HEK293 (cell line): ENCODE results near the gene TCERG1L.

Experiments
- CTCF ChIA-PET: fragments of 350-600 bp; formaldehyde crosslinking; extraction: SDS; loops from one replicate; lab custom pipeline; 2021; ENCODE audit warnings: antibody characterized with exemption; lab: Yijun Ruan, JAX
- POLR2A ChIA-PET: fragments of 300-600 bp; formaldehyde crosslinking; extraction: SDS; loops from one replicate; lab custom pipeline; 2020; ENCODE audit warnings: antibody characterized with exemption, inconsistent platforms; lab: Yijun Ruan, JAX
- H3K27ac ChIP-seq: fragments of 200-500 bp; sonication (Bioruptor generic); 2 replicates; pipeline ENCODE4 v1.5.1; 2014; ENCODE audit warnings: low read depth, low read length, control low read depth, inconsistent platforms; ENCODE audit errors: extremely low read depth
- H3K36me3 ChIP-seq, 2 experiments: fragments of 200-500 bp in 1 of 2; sonication (Bioruptor generic) in 1 of 2; 1 replicate in 1 of 2; 2 replicates in 1 of 2; pipeline ENCODE4 v1.5.1; 2014 to 2017; ENCODE audit warnings: inconsistent platforms in 2 of 2, low read length in 2 of 2; ENCODE audit not compliant: control insufficient read depth in 2 of 2, insufficient read depth in 1 of 2
- H3K4me1 ChIP-seq: fragments of 200-500 bp; sonication (Bioruptor generic); 2 replicates; pipeline ENCODE4 v1.5.1; 2014; ENCODE audit warnings: mild to moderate bottlenecking, low read length, inconsistent platforms; ENCODE audit not compliant: control insufficient read depth, insufficient read depth
- H3K4me3 ChIP-seq: 2 replicates; pipeline ENCODE4 v1.5.1; 2011; ENCODE audit warnings: low read depth, mild to moderate bottlenecking, control low read depth, low read length, moderate library complexity
- H3K9me3 ChIP-seq: fragments of 200-500 bp; sonication (Bioruptor generic); 2 replicates; pipeline ENCODE4 v1.5.1; 2014; ENCODE audit warnings: low read depth, low read length, inconsistent platforms; ENCODE audit not compliant: control insufficient read depth, insufficient read depth
- BCL11A ChIP-seq: fragments of 450-650 bp; formaldehyde crosslinking; IDR thresholded peaks from 2 replicates; pipeline ENCODE4 v1.5.1; 2016; ENCODE audit warnings: low read depth, missing biosample characterization, missing genetic modification characterization
- KLF1 ChIP-seq: fragments of 450-650 bp; formaldehyde crosslinking; IDR thresholded peaks from 2 replicates; pipeline ENCODE4 v1.5.1; 2016; ENCODE audit warnings: missing biosample characterization, missing genetic modification characterization
- KLF7 ChIP-seq: fragments of 450-650 bp; formaldehyde crosslinking; IDR thresholded peaks from 2 replicates; pipeline ENCODE4 v1.5.1; 2016; ENCODE audit warnings: missing biosample characterization, missing genetic modification characterization, borderline replicate concordance
- PATZ1 ChIP-seq: fragments of 450-650 bp; formaldehyde crosslinking; IDR thresholded peaks from 2 replicates; pipeline ENCODE4 v1.5.1; 2016; ENCODE audit warnings: missing biosample characterization, missing genetic modification characterization
- PRDM1 ChIP-seq: fragments of 450-650 bp; formaldehyde crosslinking; IDR thresholded peaks from 2 replicates; pipeline ENCODE4; 2016; ENCODE audit warnings: missing biosample characterization, missing genetic modification characterization
- SCRT2 ChIP-seq: fragments of 450-650 bp; formaldehyde crosslinking; IDR thresholded peaks from 2 replicates; pipeline ENCODE4 v1.5.1; 2016; ENCODE audit warnings: missing biosample characterization, missing genetic modification characterization
- SP2 ChIP-seq: fragments of 450-650 bp; formaldehyde crosslinking; IDR thresholded peaks from 2 replicates; pipeline ENCODE4 v1.5.1; 2016; ENCODE audit warnings: missing biosample characterization, missing genetic modification characterization
- SP3 ChIP-seq: fragments of 450-650 bp; formaldehyde crosslinking; IDR thresholded peaks from 2 replicates; pipeline ENCODE4 v1.5.1; 2016; ENCODE audit warnings: missing biosample characterization, missing genetic modification characterization
- ZBTB1 ChIP-seq: fragments of 450-650 bp; formaldehyde crosslinking; IDR thresholded peaks from 2 replicates; pipeline ENCODE4 v1.5.1; 2016; ENCODE audit warnings: missing biosample characterization, missing genetic modification characterization
- ZBTB17 ChIP-seq: fragments of 450-650 bp; formaldehyde crosslinking; IDR thresholded peaks from 2 replicates; pipeline ENCODE4 v1.5.1; 2016; ENCODE audit warnings: missing biosample characterization, missing genetic modification characterization
- ZBTB8A ChIP-seq: fragments of 450-650 bp; formaldehyde crosslinking; IDR thresholded peaks from 2 replicates; pipeline ENCODE4 v1.5.1; 2016; ENCODE audit warnings: missing biosample characterization, missing genetic modification characterization
- ZEB2 ChIP-seq: fragments of 450-650 bp; formaldehyde crosslinking; IDR thresholded peaks from 2 replicates; pipeline ENCODE4 v1.5.1; 2016; ENCODE audit warnings: missing biosample characterization, missing genetic modification characterization
- ZFP3 ChIP-seq: fragments of 450-650 bp; formaldehyde crosslinking; IDR thresholded peaks from 2 replicates; pipeline ENCODE4 v1.5.1; 2016; ENCODE audit warnings: low read depth, missing biosample characterization, missing genetic modification characterization
- ZFP41 ChIP-seq: fragments of 450-650 bp; formaldehyde crosslinking; IDR thresholded peaks from 2 replicates; pipeline ENCODE4 v1.5.1; 2016; ENCODE audit warnings: missing biosample characterization, missing genetic modification characterization, borderline replicate concordance
- ZNF10 ChIP-seq: fragments of 450-650 bp; formaldehyde crosslinking; IDR thresholded peaks from 2 replicates; pipeline ENCODE4 v1.5.1; 2017; ENCODE audit warnings: missing biosample characterization, missing genetic modification characterization
- ZNF114 ChIP-seq: fragments of 450-650 bp; formaldehyde crosslinking; IDR thresholded peaks from 2 replicates; pipeline ENCODE4 v1.5.0; 2017; ENCODE audit warnings: missing biosample characterization, missing genetic modification characterization
- ZNF140 ChIP-seq: fragments of 450-650 bp; formaldehyde crosslinking; IDR thresholded peaks from 2 replicates; pipeline ENCODE4 v1.5.1; 2016; ENCODE audit warnings: missing biosample characterization, missing genetic modification characterization
- ZNF157 ChIP-seq: fragments of 450-650 bp; formaldehyde crosslinking; IDR thresholded peaks from 2 replicates; pipeline ENCODE4 v1.5.1; 2016; ENCODE audit warnings: missing biosample characterization, missing genetic modification characterization
- ZNF19 ChIP-seq: fragments of 450-650 bp; formaldehyde crosslinking; IDR thresholded peaks from 2 replicates; pipeline ENCODE4; 2016; ENCODE audit warnings: missing biosample characterization, missing genetic modification characterization, low read depth
- ZNF221 ChIP-seq: fragments of 450-650 bp; formaldehyde crosslinking; IDR thresholded peaks from 2 replicates; pipeline ENCODE4 v1.5.1; 2017; ENCODE audit warnings: missing biosample characterization, missing genetic modification characterization, borderline replicate concordance
- ZNF223 ChIP-seq: fragments of 450-650 bp; formaldehyde crosslinking; IDR thresholded peaks from 2 replicates; pipeline ENCODE4 v1.5.1; 2016; ENCODE audit warnings: missing biosample characterization, missing genetic modification characterization
- ZNF366 ChIP-seq: fragments of 450-650 bp; formaldehyde crosslinking; conservative IDR thresholded peaks from 2 replicates; pipeline ENCODE4 v1.5.1; 2016; ENCODE audit warnings: missing biosample characterization, missing genetic modification characterization
- ZNF37A ChIP-seq: fragments of 450-650 bp; IDR thresholded peaks from 2 replicates; pipeline ENCODE4 v1.5.1; 2018; ENCODE audit warnings: missing biosample characterization, missing genetic modification characterization
- ZNF391 ChIP-seq: fragments of 450-650 bp; formaldehyde crosslinking; IDR thresholded peaks from 2 replicates; pipeline ENCODE4 v1.5.1; 2016; ENCODE audit warnings: low read depth, missing biosample characterization, missing genetic modification characterization, borderline replicate concordance
- ZNF404 ChIP-seq: fragments of 450-650 bp; formaldehyde crosslinking; IDR thresholded peaks from 2 replicates; pipeline ENCODE4 v1.5.1; 2017; ENCODE audit warnings: missing biosample characterization, missing genetic modification characterization
- ZNF416 ChIP-seq: fragments of 450-650 bp; formaldehyde crosslinking; IDR thresholded peaks from 2 replicates; pipeline ENCODE4 v1.5.1; 2016; ENCODE audit warnings: missing biosample characterization, missing genetic modification characterization
- ZNF521 ChIP-seq: fragments of 450-650 bp; formaldehyde crosslinking; IDR thresholded peaks from 2 replicates; pipeline ENCODE4 v1.5.1; 2017; ENCODE audit warnings: missing biosample characterization, mild to moderate bottlenecking, missing genetic modification characterization
- ZNF600 ChIP-seq: fragments of 450-650 bp; formaldehyde crosslinking; IDR thresholded peaks from 2 replicates; pipeline ENCODE4 v1.5.1; 2016; ENCODE audit warnings: missing biosample characterization, missing genetic modification characterization
- ZNF629 ChIP-seq: fragments of 450-650 bp; formaldehyde crosslinking; IDR thresholded peaks from 2 replicates; pipeline ENCODE4 v1.5.1; 2017; ENCODE audit warnings: missing biosample characterization, missing genetic modification characterization
- ZNF670 ChIP-seq: fragments of 450-650 bp; formaldehyde crosslinking; IDR thresholded peaks from 2 replicates; pipeline ENCODE4 v1.5.1; 2016; ENCODE audit warnings: missing biosample characterization, missing genetic modification characterization, low read depth
- ZNF704 ChIP-seq: fragments of 450-650 bp; formaldehyde crosslinking; IDR thresholded peaks from 2 replicates; pipeline ENCODE4 v1.5.1; 2016; ENCODE audit warnings: missing biosample characterization, missing genetic modification characterization
- ZSCAN18 ChIP-seq: fragments of 450-650 bp; formaldehyde crosslinking; IDR thresholded peaks from 2 replicates; pipeline ENCODE4 v1.5.1; 2016; ENCODE audit warnings: missing biosample characterization, missing genetic modification characterization

TCERG1L gene

GRCh38 chr10:131240691-131241090 is 70.8 kb downstream of the TCERG1L start (continued):
- TF ChIP-seq ZBTB17 (tag by site-specific recombination), result no peak
- no peak for TF ChIP-seq ZNF157 (tag by site-specific recombination)
- no peak for TF ChIP-seq ZEB2 (tag by site-specific recombination)
- TF ChIP-seq KLF1 (tag by site-specific recombination), result no peak
- no peak for TF ChIP-seq ZNF416 (tag by site-specific recombination)
- TF ChIP-seq ZNF600 (tag by site-specific recombination), result no peak
- no peak for TF ChIP-seq BCL11A (tag by site-specific recombination)
- no peak for TF ChIP-seq PRDM1 (tag by site-specific recombination)
- TF ChIP-seq ZFP3, result no peak

- Histone ChIP-seq H3K36me3 (no peaks in the 10 kb centered on the region), H3K4me3 (no peak overlapping the region), H3K27ac (no peak overlapping the region)
- no peak for TF ChIP-seq ZNF37A
- no peak for TF ChIP-seq ZNF140
- no peak for TF ChIP-seq SP3 (tag by site-specific recombination)
- TF ChIP-seq ZNF629 (tag by site-specific recombination), result no peak
- TF ChIP-seq ZNF704, result no peak
- TF ChIP-seq ZNF223 (tag by site-specific recombination), result no peak
- TF ChIP-seq ZBTB1, result no peak
- no peak for TF ChIP-seq ZBTB8A
- no peak for TF ChIP-seq PATZ1 (tag by site-specific recombination)
- TF ChIP-seq ZNF404 (tag by site-specific recombination), result no peak
- TF ChIP-seq ZNF19 (tag by site-specific recombination), result no peak
- no peak for TF ChIP-seq ZNF10 (tag by site-specific recombination)
- TF ChIP-seq, all 188 proteins: peak for 0
- ChIA-PET POLR2A (no interaction called here), CTCF (no interaction called here)
- H3K4me1 ChIP-seq, result no peaks in the 10 kb centered on the region
- no peaks in the 10 kb centered on the region for H3K9me3 ChIP-seq
Observed at GRCh38 chr10:131239926-131240325, 71.6 kb downstream of the TCERG1L start.

GRCh38 chr10:131239450-131239849 is 72.1 kb downstream of the TCERG1L start:
- Histone ChIP-seq H3K4me1 (no peaks in the 10 kb centered on the region), H3K36me3 (no peaks in the 10 kb centered on the region), H3K4me3 (no peak overlapping the region), H3K27ac (no peak overlapping the region), H3K9me3 (no peaks in the 10 kb centered on the region)
- ChIA-PET POLR2A (no interaction called here), CTCF (no interaction called here)
- TF ChIP-seq PATZ1 (tag by site-specific recombination), result no peak
- no peak for TF ChIP-seq ZNF366 (tag by site-specific recombination)
- TF ChIP-seq ZNF391 (tag by site-specific recombination), result no peak
- no peak for TF ChIP-seq ZNF157 (tag by site-specific recombination)
- no peak for TF ChIP-seq SCRT2
- no peak for TF ChIP-seq ZFP41 (tag by site-specific recombination)
- no peak for TF ChIP-seq ZSCAN18 (tag by site-specific recombination)
- TF ChIP-seq SP3 (tag by site-specific recombination), result no peak
- no peak for TF ChIP-seq ZNF114 (tag by site-specific recombination)
- no peak for TF ChIP-seq KLF7 (tag by site-specific recombination)
- TF ChIP-seq ZNF521 (tag by site-specific recombination), result no peak
- no peak for TF ChIP-seq ZNF670 (tag by site-specific recombination)
- no peak for TF ChIP-seq ZNF221
- TF ChIP-seq SP2 (tag by site-specific recombination), result no peak
